Activated CD8-positive, alpha-beta T cell treated with anti-CD3 and anti-CD28 coated beads for 36 hours (primary cell): ENCODE measurements around the gene AKAP12. TPM values are rescaled to one million over a fixed set of nuclear protein-coding genes. Genes with fewer than 3 reads are reported as not detected.

Experiments
- ATAC-seq: fragments of 200-7000 bp; cut with Tn5 transposase; one replicate; pipeline ENCODE4 v1.10.0; 2021; ENCODE audit warnings: mild to moderate bottlenecking, moderate library complexity
- CTCF ChIA-PET: fragments of 350-600 bp; sonication (Branson Sonifier 250); formaldehyde crosslinking; loops from one replicate; lab custom pipeline; 2021; ENCODE audit warnings: antibody characterized with exemption; lab: Charles Lee
- POLR2A ChIA-PET: fragments of 350-600 bp; sonication (Branson Sonifier 250); formaldehyde crosslinking; loops from one replicate; lab custom pipeline; 2021; ENCODE audit warnings: antibody characterized with exemption; lab: Charles Lee
- DNase-seq: peaks from one replicate; pipeline ENCODE4 v3.0.0-alpha.2; 2020
- H3K27ac Mint-ChIP-seq: one replicate; pipeline ENCODE4 v1.8.0; 2021; ENCODE audit warnings: mild to moderate bottlenecking, mixed read lengths
- H3K27me3 Mint-ChIP-seq: one replicate; pipeline ENCODE4 v1.8.0; 2021; ENCODE audit warnings: mixed read lengths
- H3K36me3 Mint-ChIP-seq: one replicate; pipeline ENCODE4 v1.8.0; 2021; ENCODE audit warnings: low read depth, mixed read lengths
- H3K4me1 Mint-ChIP-seq: one replicate; pipeline ENCODE4 v1.8.0; 2021; ENCODE audit warnings: low read depth, mixed read lengths
- H3K4me3 Mint-ChIP-seq: one replicate; pipeline ENCODE4 v1.8.0; 2021; ENCODE audit warnings: mild to moderate bottlenecking, moderate library complexity, mixed read lengths
- H3K9me3 Mint-ChIP-seq: one replicate; pipeline ENCODE4 v1.8.0; 2021; ENCODE audit warnings: mixed read lengths
- CTCF ChIP-seq: fragments of 200-600 bp; IDR thresholded peaks from one replicate; pipeline ENCODE4 v1.8.0; 2022; ENCODE audit warnings: antibody characterized with exemption, mild to moderate bottlenecking
- intact Hi-C: fragments of 100-400 bp; cut with micrococcal nuclease; formaldehyde crosslinking; loops from one replicate; pipeline ENCODE4 v1.10.0; 2022
- total RNA-seq, 2 experiments: library from RNA; stranded (reverse); gene quantifications; one replicate each; pipeline ENCODE4 v1.2.3, GENCODE V29; 2021

The AKAP12 gene
- total RNA-seq, 2 experiments from 2014 or later, result 3.2 to 4.0 TPM

- ChIA-PET CTCF (no interaction called here), POLR2A (interaction anchor here (0.6 kb wide), 1 partner anchor 217 kb away, joined by 7 read pairs; no protein-coding TSS in a partner anchor)
These were observed 2.1 kb downstream of the AKAP12 start for GRCh38 chr6:151241853-151242252.

GRCh38 chr6:151242420-151242861 is 2.7 kb downstream of the AKAP12 start:
- Mint-ChIP-seq H3K4me1 (peaks cover 15% of the 10 kb centered on the region), H3K36me3 (no peaks in the 10 kb centered on the region), H3K27me3 (peaks cover 51% of the 10 kb centered on the region), H3K9me3 (no peaks in the 10 kb centered on the region), H3K4me3 (no peak overlapping the region), H3K27ac (no peak overlapping the region)
- ChIA-PET CTCF (no interaction called here), POLR2A (interaction anchor here (0.6 kb wide), 2 partner anchors 218 to 416 kb away, joined by 3 to 7 read pairs; no protein-coding TSS in a partner anchor)
- no peak for TF ChIP-seq CTCF
- intact Hi-C loops, result no loop called here
- ATAC-seq (no peak), DNase-seq (no peak)

More at GRCh38 chr6:151241853-151242252, 2.1 kb downstream of the AKAP12 start:
- DNase-seq, result no peak
- H3K4me1 Mint-ChIP-seq, result peaks cover 15% of the 10 kb centered on the region
- intact Hi-C loops, result no loop called here
- no peak for ATAC-seq
- TF ChIP-seq CTCF, result no peak
- H3K27ac Mint-ChIP-seq, result no peak overlapping the region
- H3K9me3 Mint-ChIP-seq, result no peaks in the 10 kb centered on the region
- H3K4me3 Mint-ChIP-seq, result no peak overlapping the region
- peaks cover 53% of the 10 kb centered on the region for H3K27me3 Mint-ChIP-seq
- no peaks in the 10 kb centered on the region for H3K36me3 Mint-ChIP-seq

- Mint-ChIP-seq H3K4me1 (peaks cover 24% of the 10 kb centered on the region), H3K4me3 (no peak overlapping the region), H3K27me3 (peaks cover 49% of the 10 kb centered on the region), H3K9me3 (no peaks in the 10 kb centered on the region), H3K36me3 (no peaks in the 10 kb centered on the region), H3K27ac (no peak overlapping the region)
- intact Hi-C loops, result no loop called here
- DNase-seq (no peak), ATAC-seq (no peak)
- no peak for TF ChIP-seq CTCF
- ChIA-PET CTCF (no interaction called here), POLR2A (no interaction called here)
These were observed 3.7 kb downstream of the AKAP12 start for GRCh38 chr6:151243481-151243880.

GRCh38 chr6:151247490-151247889 is 7.7 kb downstream of the AKAP12 start:
- CTCF ChIA-PET, result no interaction called here
- Mint-ChIP-seq H3K36me3 (no peaks in the 10 kb centered on the region), H3K27me3 (peaks cover 28% of the 10 kb centered on the region), H3K27ac (no peak overlapping the region), H3K4me3 (no peak overlapping the region), H3K4me1 (peaks cover 8% of the 10 kb centered on the region), H3K9me3 (no peaks in the 10 kb centered on the region)
- intact Hi-C loops, result no loop called here
- no peak for DNase-seq
- no peak for TF ChIP-seq CTCF
- POLR2A ChIA-PET, result interaction anchor here (0.6 kb wide), 1 partner anchor 18 kb away, joined by 3 read pairs; no protein-coding TSS in a partner anchor
- ATAC-seq, result no peak

GRCh38 chr6:151248295-151248694 is 8.5 kb downstream of the AKAP12 start:
- ChIA-PET POLR2A (no interaction called here), CTCF (interaction anchor here (1.0 kb wide), 1 partner anchor 76 kb away, joined by 3 read pairs; no protein-coding TSS in a partner anchor)
- peaks cover 20% of the 10 kb centered on the region for H3K27me3 Mint-ChIP-seq
- H3K36me3 Mint-ChIP-seq, result no peaks in the 10 kb centered on the region
- DNase-seq (no peak), ATAC-seq (no peak)
- no peak for TF ChIP-seq CTCF
- H3K9me3 Mint-ChIP-seq, result no peaks in the 10 kb centered on the region
- intact Hi-C loops, result no loop called here
- no peak overlapping the region for H3K27ac Mint-ChIP-seq
- H3K4me3 Mint-ChIP-seq, result no peak overlapping the region
- H3K4me1 Mint-ChIP-seq, result peaks cover 8% of the 10 kb centered on the region
